Loucy (cell line): Measurements from ENCODE around the gene RGS6.

Experiments
- EZH2phosphoT487 ChIP-seq: fragments of 200-600 bp; IDR thresholded peaks from 2 replicates; pipeline ENCODE4 v1.6.1; 2018; ENCODE audit warnings: antibody characterized with exemption, mild to moderate bottlenecking, moderate library complexity, borderline replicate concordance
- TF ChIP-seq, protein P1 (sequence below): fragments of 200-600 bp; sonication (generic); conservative IDR thresholded peaks from 2 replicates; pipeline ENCODE4 v1.5.1; 2014; ENCODE audit warnings: mild to moderate bottlenecking, antibody characterized with exemption, low read length

DNA sequence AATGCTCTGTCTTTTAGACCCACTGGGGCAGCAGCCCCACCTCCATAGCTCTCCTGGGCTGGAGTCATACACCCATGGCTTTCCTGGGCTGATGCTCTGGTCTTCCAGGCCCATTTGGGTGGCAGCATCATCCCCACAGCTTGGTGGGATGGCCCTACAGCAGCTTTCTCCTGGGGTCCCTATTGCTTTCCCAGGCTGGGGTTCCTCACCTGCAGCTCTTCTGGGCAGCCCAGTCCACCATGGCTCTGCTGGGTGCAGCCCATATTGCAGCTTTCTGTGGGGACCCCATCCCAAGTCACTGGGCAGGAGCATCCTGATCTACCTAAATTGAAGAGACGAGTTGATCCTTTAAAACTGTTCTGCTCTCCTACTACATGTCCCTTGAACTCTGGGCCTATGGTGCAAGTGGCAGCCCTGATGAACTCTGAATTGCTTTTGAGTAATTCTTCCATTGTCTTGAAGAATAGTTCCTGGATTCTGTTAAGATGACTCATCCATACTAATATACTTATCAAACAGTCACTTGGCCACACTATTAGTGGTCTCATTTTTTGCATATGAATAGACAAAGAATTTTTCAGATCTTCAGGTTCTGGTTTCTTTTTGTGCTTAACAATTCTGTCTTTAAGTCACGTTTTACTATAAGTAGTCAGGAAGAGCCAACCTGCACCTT is 571.6 kb downstream of the RGS6 start:
- TF ChIP-seq, protein P1, sequence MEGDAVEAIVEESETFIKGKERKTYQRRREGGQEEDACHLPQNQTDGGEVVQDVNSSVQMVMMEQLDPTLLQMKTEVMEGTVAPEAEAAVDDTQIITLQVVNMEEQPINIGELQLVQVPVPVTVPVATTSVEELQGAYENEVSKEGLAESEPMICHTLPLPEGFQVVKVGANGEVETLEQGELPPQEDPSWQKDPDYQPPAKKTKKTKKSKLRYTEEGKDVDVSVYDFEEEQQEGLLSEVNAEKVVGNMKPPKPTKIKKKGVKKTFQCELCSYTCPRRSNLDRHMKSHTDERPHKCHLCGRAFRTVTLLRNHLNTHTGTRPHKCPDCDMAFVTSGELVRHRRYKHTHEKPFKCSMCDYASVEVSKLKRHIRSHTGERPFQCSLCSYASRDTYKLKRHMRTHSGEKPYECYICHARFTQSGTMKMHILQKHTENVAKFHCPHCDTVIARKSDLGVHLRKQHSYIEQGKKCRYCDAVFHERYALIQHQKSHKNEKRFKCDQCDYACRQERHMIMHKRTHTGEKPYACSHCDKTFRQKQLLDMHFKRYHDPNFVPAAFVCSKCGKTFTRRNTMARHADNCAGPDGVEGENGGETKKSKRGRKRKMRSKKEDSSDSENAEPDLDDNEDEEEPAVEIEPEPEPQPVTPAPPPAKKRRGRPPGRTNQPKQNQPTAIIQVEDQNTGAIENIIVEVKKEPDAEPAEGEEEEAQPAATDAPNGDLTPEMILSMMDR, result no peak
- no peak for TF ChIP-seq EZH2phosphoT487
